DOHH2 (cell line): Measurements from ENCODE around the gene EPHA2.

Experiments
- CTCF ChIP-seq: fragments of 200-600 bp; sonication (generic); IDR thresholded peaks from one replicate; pipeline ENCODE4 v1.5.1; 2014; ENCODE audit warnings: antibody characterized with exemption, mild to moderate bottlenecking, low read depth, low read length; ENCODE audit not compliant: poor library complexity, severe bottlenecking
- EZH2phosphoT487 ChIP-seq: fragments of 200-600 bp; sonication (generic); IDR thresholded peaks from 2 replicates; pipeline ENCODE4 v1.6.1; 2017; ENCODE audit warnings: borderline replicate concordance, mild to moderate bottlenecking, antibody characterized with exemption, low read length, moderate library complexity, mixed read lengths

DNA sequence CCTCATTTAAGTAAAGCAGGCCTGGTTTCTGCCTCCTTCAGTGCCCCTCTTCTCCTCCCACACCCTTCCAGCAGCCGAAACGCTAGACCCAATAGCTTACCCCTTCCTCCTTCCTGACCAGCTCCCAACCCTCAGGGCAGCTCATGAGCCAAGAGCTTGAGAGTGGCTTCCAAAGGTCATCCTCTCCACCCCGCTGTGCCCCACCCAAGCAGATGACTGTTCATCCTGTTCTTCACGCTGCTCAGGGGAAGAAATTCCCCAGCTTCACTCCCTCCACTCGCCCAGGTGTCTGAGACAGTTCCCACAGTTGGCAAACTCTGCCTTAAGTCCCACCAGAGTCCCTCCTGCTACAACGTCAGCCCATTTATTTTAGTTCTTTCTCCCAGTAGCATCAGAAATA, 33.1 kb upstream of the EPHA2 start:
- TF ChIP-seq CTCF (no peak), EZH2phosphoT487 (no peak)
